NK-92 treated with Interleukin-12 subunit alpha and Interleukin-12 subunit beta, amount 100 ng/mL, for 24 hours (cell line): ENCODE data around the gene GRIN2A.

Experiments used
- DNase-seq: peaks from one replicate; lab custom pipeline; 2025; lab: John Stamatoyannopoulos, UW

The GRIN2A gene

GRCh38 chr16:10182222-10183053 is at the start of gene GRIN2A:
Gene GRIN2A, minus strand, starts transcription at chr16:10182428. Its CDS starts 2,017 bp downstream, at chr16:10180411.
- DNase-seq = no peak

- no peak for DNase-seq
Observed at GRCh38 chr16:10231563-10231962, 49.3 kb upstream of the GRIN2A start.

GRCh38 chr16:10228779-10229178 is 46.6 kb upstream of the GRIN2A start:
- no peak for DNase-seq

- DNase-seq = no peak
Observed at GRCh38 chr16:10226987-10227306, 44.7 kb upstream of the GRIN2A start.

GRCh38 chr16:10226141-10226986 is 44.1 kb upstream of the GRIN2A start:
- no peak for DNase-seq

- no peak for DNase-seq
Observed at GRCh38 chr16:10225653-10226052, 43.4 kb upstream of the GRIN2A start.

- DNase-seq = no peak
Observed at GRCh38 chr16:10224850-10225249, 42.6 kb upstream of the GRIN2A start.

GRCh38 chr16:10220942-10221341 is 38.7 kb upstream of the GRIN2A start:
- no peak for DNase-seq

GRCh38 chr16:10219742-10220141 is 37.5 kb upstream of the GRIN2A start:
- DNase-seq = no peak

GRCh38 chr16:10218490-10219206 is 36.4 kb upstream of the GRIN2A start:
- no peak for DNase-seq

- DNase-seq = no peak
Observed at GRCh38 chr16:10213748-10214147, 31.5 kb upstream of the GRIN2A start.

GRCh38 chr16:10210944-10211343 is 28.7 kb upstream of the GRIN2A start:
- DNase-seq = no peak

- no peak for DNase-seq
Observed at GRCh38 chr16:10206865-10207264, 24.6 kb upstream of the GRIN2A start.

GRCh38 chr16:10206215-10206614 is 24.0 kb upstream of the GRIN2A start:
- DNase-seq = no peak

GRCh38 chr16:10205688-10206087 is 23.5 kb upstream of the GRIN2A start:
- DNase-seq = no peak

- DNase-seq = no peak
Observed at GRCh38 chr16:10202649-10203048, 20.4 kb upstream of the GRIN2A start.

- DNase-seq = no peak
Observed at GRCh38 chr16:10200637-10201586, 18.7 kb upstream of the GRIN2A start.

GRCh38 chr16:10196999-10197398 is 14.8 kb upstream of the GRIN2A start:
- DNase-seq = no peak

- DNase-seq = no peak
Observed at GRCh38 chr16:10191096-10191495, 8.9 kb upstream of the GRIN2A start.

GRCh38 chr16:10189861-10190390 is 7.7 kb upstream of the GRIN2A start:
- DNase-seq = no peak

- DNase-seq = no peak
Observed at GRCh38 chr16:10188236-10188635, 6.0 kb upstream of the GRIN2A start.
